H9 (cell line): Measurements from ENCODE around the gene CAPN3. TPM values are rescaled to one million over a fixed set of nuclear protein-coding genes. Genes with fewer than 3 reads are reported as not detected.

ENCODE experiments used
- DNase-seq: peaks from one replicate; pipeline ENCODE4 v3.0.0-alpha.2; 2017
- H2AFZ ChIP-seq: one replicate; pipeline ENCODE4 v1.6.1; 2013; ENCODE audit warnings: mild to moderate bottlenecking, low read length, control low read depth, moderate library complexity
- H2AK5ac ChIP-seq: 2 replicates; pipeline ENCODE4 v1.6.1; 2013; ENCODE audit warnings: low read length, control low read depth, mixed read lengths; ENCODE audit not compliant: insufficient read length
- H2BK120ac ChIP-seq: one replicate; pipeline ENCODE4 v1.6.1; 2013; ENCODE audit warnings: low read depth, mild to moderate bottlenecking, low read length, control low read depth, inconsistent platforms; ENCODE audit not compliant: poor library complexity, severe bottlenecking
- H2BK12ac ChIP-seq: 2 replicates; pipeline ENCODE4 v1.6.1; 2013; ENCODE audit warnings: low read length, control low read depth, mixed read lengths, low read depth; ENCODE audit not compliant: insufficient read length
- H2BK15ac ChIP-seq: 2 replicates; pipeline ENCODE4 v1.6.1; 2013; ENCODE audit warnings: low read depth, low read length, control low read depth
- H2BK20ac ChIP-seq: one replicate; pipeline ENCODE4 v1.6.1; 2013; ENCODE audit warnings: low read depth, mild to moderate bottlenecking, low read length, control low read depth, inconsistent platforms; ENCODE audit not compliant: poor library complexity, severe bottlenecking
- H2BK5ac ChIP-seq: 2 replicates; pipeline ENCODE4 v1.6.1; 2013; ENCODE audit warnings: low read length, control low read depth, mixed read lengths; ENCODE audit not compliant: insufficient read length
- H3K14ac ChIP-seq: 2 replicates; pipeline ENCODE4 v1.6.1; 2013; ENCODE audit warnings: low read length, control low read depth; ENCODE audit not compliant: insufficient read depth
- H3K18ac ChIP-seq: 2 replicates; pipeline ENCODE4 v1.6.1; 2013; ENCODE audit warnings: low read depth, mild to moderate bottlenecking, mixed read lengths, low read length, control low read depth; ENCODE audit not compliant: insufficient read length
- H3K23ac ChIP-seq: 2 replicates; pipeline ENCODE4 v1.6.1; 2013; ENCODE audit warnings: low read length, control low read depth, mixed read lengths, low read depth; ENCODE audit not compliant: insufficient read length
- H3K23me2 ChIP-seq: 2 replicates; pipeline ENCODE4 v1.6.1; 2013; ENCODE audit warnings: low read depth, mild to moderate bottlenecking, mixed read lengths, low read length, control low read depth; ENCODE audit not compliant: insufficient read length, poor library complexity, severe bottlenecking
- H3K27ac ChIP-seq: 2 replicates; pipeline ENCODE4 v1.5.1; 2013; ENCODE audit warnings: low read length, control low read depth, mixed read lengths, low read depth; ENCODE audit not compliant: insufficient read length
- H3K27me3 ChIP-seq: 2 replicates; pipeline ENCODE4 v1.6.1; 2013; ENCODE audit warnings: low read length, control low read depth, inconsistent platforms; ENCODE audit not compliant: insufficient read depth
- H3K4ac ChIP-seq: 2 replicates; pipeline ENCODE4 v1.6.1; 2013; ENCODE audit warnings: low read depth, mild to moderate bottlenecking, control low read depth, inconsistent platforms, low read length, moderate library complexity
- H3K4me1 ChIP-seq: 2 replicates; pipeline ENCODE4 v1.6.1; 2013; ENCODE audit warnings: low read length, control low read depth, inconsistent platforms; ENCODE audit not compliant: insufficient read depth
- H3K4me2 ChIP-seq: 2 replicates; pipeline ENCODE4 v1.6.1; 2013; ENCODE audit warnings: low read length, control low read depth, mixed read lengths; ENCODE audit not compliant: insufficient read length, insufficient read depth
- H3K56ac ChIP-seq: 2 replicates; pipeline ENCODE4 v1.6.1; 2013; ENCODE audit warnings: low read depth, mild to moderate bottlenecking, mixed read lengths, low read length, control low read depth; ENCODE audit not compliant: insufficient read length
- H3K79me1 ChIP-seq: 2 replicates; pipeline ENCODE4 v1.6.1; 2013; ENCODE audit warnings: low read depth, mild to moderate bottlenecking, moderate library complexity, low read length, control low read depth, inconsistent platforms; ENCODE audit not compliant: insufficient read depth, poor library complexity, severe bottlenecking
- H3K79me2 ChIP-seq: 2 replicates; pipeline ENCODE4 v1.6.1; 2013; ENCODE audit warnings: low read length, control low read depth, inconsistent platforms; ENCODE audit not compliant: insufficient read depth
- H3K9ac ChIP-seq: 2 replicates; pipeline ENCODE4 v1.6.1; 2013; ENCODE audit warnings: low read length, control low read depth, mixed read lengths; ENCODE audit not compliant: insufficient read length; ENCODE audit errors: extremely low read depth
- H3K9me3 ChIP-seq: one replicate; pipeline ENCODE4 v1.6.1; 2013; ENCODE audit warnings: low read depth, low read length, inconsistent platforms; ENCODE audit not compliant: control insufficient read depth
- H3T11ph ChIP-seq: one replicate; pipeline ENCODE4 v1.6.1; 2013; ENCODE audit warnings: mild to moderate bottlenecking, low read length, control low read depth, inconsistent platforms
- H4K20me1 ChIP-seq: one replicate; pipeline ENCODE4 v1.6.1; 2013; ENCODE audit not compliant: control insufficient read depth, insufficient read length, insufficient read depth
- H4K5ac ChIP-seq: 2 replicates; pipeline ENCODE4 v1.6.1; 2013; ENCODE audit warnings: low read depth, mild to moderate bottlenecking, mixed read lengths, low read length, control low read depth; ENCODE audit not compliant: insufficient read length
- H4K8ac ChIP-seq: replicated peaks from 2 replicates; pipeline ENCODE4 v1.6.1; 2013; ENCODE audit warnings: low read length, control low read depth, mixed read lengths, low read depth; ENCODE audit not compliant: insufficient read length
- H4K91ac ChIP-seq: 2 replicates; pipeline ENCODE4 v1.6.1; 2013; ENCODE audit warnings: low read depth, mild to moderate bottlenecking, moderate library complexity, mixed read lengths, low read length, control low read depth; ENCODE audit not compliant: insufficient read length
- H3K27ac Mint-ChIP-seq, 3 experiments: 2 replicates in 2 of 3; 3 replicates in 1 of 3; pipeline ENCODE4 v1.8.0; 2020 to 2021; ENCODE audit warnings: mixed read lengths in 3 of 3, mild to moderate bottlenecking in 1 of 3, moderate library complexity in 1 of 3
- H3K27me3 Mint-ChIP-seq: 2 replicates; pipeline ENCODE4 v1.8.0; 2021; ENCODE audit warnings: low read depth, mild to moderate bottlenecking, moderate library complexity, mixed read lengths
- H3K36me3 Mint-ChIP-seq, 3 experiments: 2 replicates in 2 of 3; 3 replicates in 1 of 3; pipeline ENCODE4 v1.8.0; 2020 to 2021; ENCODE audit warnings: low read depth in 3 of 3, mixed read lengths in 3 of 3; ENCODE audit not compliant: insufficient read depth in 1 of 3
- H3K4me1 Mint-ChIP-seq, 2 experiments: 2 replicates each; pipeline ENCODE4 v1.8.0; 2020; ENCODE audit warnings: mixed read lengths in 2 of 2
- H3K4me3 Mint-ChIP-seq, 2 experiments: 2 replicates in 1 of 2; 3 replicates in 1 of 2; pipeline ENCODE4 v1.8.0; 2020 to 2021; ENCODE audit warnings: mild to moderate bottlenecking in 2 of 2, mixed read lengths in 2 of 2, moderate library complexity in 1 of 2
- H3K9me3 Mint-ChIP-seq, 2 experiments: 2 replicates in 1 of 2; 3 replicates in 1 of 2; pipeline ENCODE4 v1.8.0; 2020; ENCODE audit warnings: mild to moderate bottlenecking in 2 of 2, mixed read lengths in 2 of 2, moderate library complexity in 1 of 2
- WGBS: extraction: QIAGEN DNeasy Blood & Tissue Kit; methylation state at CpG from one replicate; pipeline ENCODE4 v1.1.7; 2013; ENCODE audit warnings: missing lambda C conversion rate, low lambda C conversion rate, mixed read lengths; ENCODE audit not compliant: insufficient read length; ENCODE audit errors: extremely low coverage; 5-methylcytosine and 5-hydroxymethylcytosine counted together
- total RNA-seq: library from RNA; stranded (reverse); gene quantifications from 2 replicates; pipeline ENCODE4 v1.2.1, GENCODE V29; 2021
- TF ChIP-seq, protein P1 (sequence below): fragments of 200-600 bp; sonication (generic); conservative IDR thresholded peaks from 3 replicates; pipeline ENCODE4 v1.8.0; 2021; ENCODE audit warnings: antibody characterized with exemption, mild to moderate bottlenecking

Gene CAPN3
- total RNA-seq, 1 experiment from 2014 or later, result 0.31 TPM

DNA sequence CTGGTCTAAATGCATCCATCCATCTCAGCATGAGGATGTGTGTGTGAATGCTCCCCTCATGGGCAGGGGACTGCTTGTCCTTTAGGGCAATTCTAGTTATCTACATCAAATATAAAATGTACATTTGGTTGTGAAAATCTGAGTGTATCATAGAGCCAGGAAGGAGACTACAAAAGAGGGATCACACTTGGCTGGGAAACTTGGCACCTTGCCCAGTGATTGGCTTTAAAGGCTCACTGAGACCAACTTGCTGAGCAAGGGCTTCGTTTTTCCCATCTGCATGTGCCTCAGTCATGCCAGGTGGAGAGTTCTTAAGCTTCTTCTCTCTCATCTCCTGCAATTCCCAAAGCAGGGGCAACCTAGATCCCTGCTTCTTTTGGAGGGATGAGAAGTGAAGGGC lies 5.2 kb downstream of the CAPN3 start:
- H4K5ac ChIP-seq, result no peak overlapping the region
- peaks cover 16 to 30% of the 10 kb centered on the region in 2 experiments for H3K4me1 Mint-ChIP-seq
- peaks cover 6 to 7% (median 6%) of the 10 kb centered on the region in 3 experiments; a peak in 6 of 7 replicates for H3K36me3 Mint-ChIP-seq
- H3K18ac ChIP-seq, result no peak overlapping the region
- no peaks in the 10 kb centered on the region for H3K9me3 ChIP-seq
- no peak overlapping the region for H2BK12ac ChIP-seq
- H3T11ph ChIP-seq, result no peak overlapping the region
- no peak for DNase-seq
- no peak overlapping the region for H3K4me3 Mint-ChIP-seq
- no peaks in the 10 kb centered on the region for H3K79me2 ChIP-seq
- H3K9me3 Mint-ChIP-seq, result peaks cover 9 to 10% of the 10 kb centered on the region in 2 experiments
- H3K27me3 ChIP-seq, result no peaks in the 10 kb centered on the region; the same call in 1 of the 2 replicates
- no peaks in the 10 kb centered on the region for H4K20me1 ChIP-seq
- H3K27me3 Mint-ChIP-seq, result peaks cover 18% of the 10 kb centered on the region
- no peaks in the 10 kb centered on the region for H3K23me2 ChIP-seq
- no peak overlapping the region for H3K14ac ChIP-seq
- no peak overlapping the region for H3K27ac ChIP-seq
- H3K4ac ChIP-seq, result no peak overlapping the region
- no peak overlapping the region for H3K27ac Mint-ChIP-seq
- H3K9ac ChIP-seq, result no peak overlapping the region
- no peak overlapping the region for H2BK15ac ChIP-seq
- H2AFZ ChIP-seq, result no peak overlapping the region
- H2BK20ac ChIP-seq, result no peak overlapping the region
- no peak overlapping the region for H2AK5ac ChIP-seq
- no peak overlapping the region for H2BK5ac ChIP-seq
- H4K91ac ChIP-seq, result no peak overlapping the region
- no peak overlapping the region for H2BK120ac ChIP-seq
- no peak overlapping the region for H3K23ac ChIP-seq
- H3K4me1 ChIP-seq, result peaks cover 14% of the 10 kb centered on the region; the same call in 1 of the 2 replicates
- H3K4me2 ChIP-seq, result no peak overlapping the region
- no peak overlapping the region for H4K8ac ChIP-seq
- H3K56ac ChIP-seq, result no peak overlapping the region
- H3K79me1 ChIP-seq, result no peaks in the 10 kb centered on the region
- WGBS, result no CpG with 5 or more reads among the region's 1 CpG
- TF ChIP-seq, protein P1, sequence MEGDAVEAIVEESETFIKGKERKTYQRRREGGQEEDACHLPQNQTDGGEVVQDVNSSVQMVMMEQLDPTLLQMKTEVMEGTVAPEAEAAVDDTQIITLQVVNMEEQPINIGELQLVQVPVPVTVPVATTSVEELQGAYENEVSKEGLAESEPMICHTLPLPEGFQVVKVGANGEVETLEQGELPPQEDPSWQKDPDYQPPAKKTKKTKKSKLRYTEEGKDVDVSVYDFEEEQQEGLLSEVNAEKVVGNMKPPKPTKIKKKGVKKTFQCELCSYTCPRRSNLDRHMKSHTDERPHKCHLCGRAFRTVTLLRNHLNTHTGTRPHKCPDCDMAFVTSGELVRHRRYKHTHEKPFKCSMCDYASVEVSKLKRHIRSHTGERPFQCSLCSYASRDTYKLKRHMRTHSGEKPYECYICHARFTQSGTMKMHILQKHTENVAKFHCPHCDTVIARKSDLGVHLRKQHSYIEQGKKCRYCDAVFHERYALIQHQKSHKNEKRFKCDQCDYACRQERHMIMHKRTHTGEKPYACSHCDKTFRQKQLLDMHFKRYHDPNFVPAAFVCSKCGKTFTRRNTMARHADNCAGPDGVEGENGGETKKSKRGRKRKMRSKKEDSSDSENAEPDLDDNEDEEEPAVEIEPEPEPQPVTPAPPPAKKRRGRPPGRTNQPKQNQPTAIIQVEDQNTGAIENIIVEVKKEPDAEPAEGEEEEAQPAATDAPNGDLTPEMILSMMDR, result no peak
